NK-92 (cell line): ENCODE measurements around the gene KRTAP10-10.
"Not testable (repeated sequence)": the region's sequence is repeated elsewhere in the genome, so short reads cannot be mapped to it uniquely, and the experiment has no call there.

Source experiments
- DNase-seq: peaks from one replicate; lab custom pipeline; 2025; ENCODE audit not compliant: unreplicated experiment; lab: John Stamatoyannopoulos, UW

The KRTAP10-10 gene

DNA sequence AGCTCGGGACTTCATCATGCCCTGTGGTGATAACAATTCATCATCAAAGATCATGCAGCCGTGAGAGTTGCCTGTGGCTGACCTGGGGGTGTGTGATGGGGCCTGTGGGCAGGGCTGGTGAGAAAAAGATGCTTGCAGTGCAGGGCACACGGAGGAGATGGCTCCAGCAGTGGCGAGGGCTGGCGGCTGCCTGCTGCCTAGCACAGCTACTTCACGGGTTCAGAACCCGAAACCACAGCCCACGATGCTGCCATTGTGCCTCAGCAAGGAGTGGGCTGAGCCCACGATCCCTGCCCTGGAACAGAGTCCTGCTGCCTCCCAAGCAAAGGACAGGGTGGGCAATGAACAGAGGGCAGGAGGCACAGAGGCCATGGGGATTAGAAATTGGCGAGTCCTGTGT is 10.9 kb upstream of the KRTAP10-10 start:
- DNase-seq = no peak

DNA sequence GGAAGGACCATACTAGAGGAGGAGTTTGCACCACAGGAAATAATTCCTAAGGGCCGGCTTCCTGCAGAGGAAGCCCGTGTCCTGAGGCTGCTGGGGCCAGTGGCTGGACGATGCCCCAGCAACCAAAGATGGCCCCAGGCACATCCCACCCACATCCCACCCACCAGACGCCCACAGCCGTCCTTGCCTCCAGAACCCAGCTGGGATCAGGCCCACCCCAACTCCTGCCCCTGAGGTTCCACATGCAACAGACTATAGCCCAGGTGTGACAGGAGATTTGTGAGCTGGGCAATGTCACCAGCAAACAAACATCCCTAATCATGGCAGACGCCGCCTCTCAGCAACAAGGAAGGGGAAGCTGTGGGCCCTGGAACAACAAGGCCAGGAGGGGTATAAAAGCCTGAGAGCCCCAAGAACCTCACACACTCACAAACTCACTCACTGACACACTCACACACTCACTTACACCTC is 10.4 kb upstream of the KRTAP10-10 start, which contains the start of gene KRTAP10-9:
KRTAP10-9 (plus strand) TSS at position 421 of the 471 bp plus-strand sequence. CDS start 79 bp downstream, outside the sequence.
- DNase-seq = no peak

DNA sequence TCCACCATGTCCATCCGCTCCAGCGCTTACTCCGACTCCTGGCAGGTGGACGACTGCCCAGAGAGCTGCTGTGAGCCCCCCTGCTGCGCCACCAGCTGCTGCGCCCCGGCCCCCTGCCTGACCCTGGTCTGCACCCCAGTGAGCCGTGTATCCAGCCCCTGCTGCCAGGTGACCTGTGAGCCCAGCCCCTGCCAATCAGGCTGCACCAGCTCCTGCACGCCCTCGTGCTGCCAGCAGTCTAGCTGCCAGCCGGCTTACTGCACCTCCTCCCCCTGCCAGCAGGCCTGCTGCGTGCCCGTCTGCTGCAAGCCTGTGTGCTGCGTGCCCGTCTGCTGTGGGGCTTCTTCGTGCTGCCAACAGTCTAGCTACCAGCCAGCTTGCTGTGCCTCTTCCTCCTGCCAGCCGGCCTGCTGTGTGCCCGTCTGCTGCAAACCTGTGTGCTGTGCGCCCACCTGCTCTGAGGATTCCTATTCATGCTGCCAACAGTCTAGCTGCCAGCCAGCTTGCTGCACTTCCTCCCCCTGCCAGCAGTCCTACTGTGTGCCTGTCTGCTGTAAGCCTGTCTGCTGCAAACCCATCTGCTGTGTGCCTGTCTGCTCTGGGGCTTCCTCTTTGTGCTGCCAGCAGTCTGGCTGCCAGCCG is 9.9 kb upstream of the KRTAP10-10 start:
- not testable (repeated sequence) for DNase-seq

DNA sequence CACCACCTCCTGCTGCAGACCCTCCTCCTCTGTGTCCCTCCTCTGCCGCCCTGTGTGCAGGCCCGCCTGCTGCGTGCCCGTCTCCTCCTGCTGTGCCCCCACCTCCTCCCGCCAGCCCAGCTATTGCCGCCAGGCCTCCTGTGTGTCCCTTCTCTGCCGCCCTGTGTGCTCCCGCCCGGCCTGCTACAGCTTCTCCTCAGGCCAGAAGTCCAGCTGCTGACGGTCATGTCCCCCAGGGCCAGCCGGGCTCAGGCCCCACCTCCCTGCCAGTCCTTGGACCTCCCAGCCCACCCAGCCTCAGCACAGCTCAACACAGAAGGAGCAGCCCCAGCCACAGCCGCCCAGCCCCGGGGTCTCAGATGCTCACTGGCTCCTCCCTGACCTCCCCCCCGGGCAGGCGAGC is 9.3 kb upstream of the KRTAP10-10 start:
- not testable (repeated sequence) for DNase-seq

DNA sequence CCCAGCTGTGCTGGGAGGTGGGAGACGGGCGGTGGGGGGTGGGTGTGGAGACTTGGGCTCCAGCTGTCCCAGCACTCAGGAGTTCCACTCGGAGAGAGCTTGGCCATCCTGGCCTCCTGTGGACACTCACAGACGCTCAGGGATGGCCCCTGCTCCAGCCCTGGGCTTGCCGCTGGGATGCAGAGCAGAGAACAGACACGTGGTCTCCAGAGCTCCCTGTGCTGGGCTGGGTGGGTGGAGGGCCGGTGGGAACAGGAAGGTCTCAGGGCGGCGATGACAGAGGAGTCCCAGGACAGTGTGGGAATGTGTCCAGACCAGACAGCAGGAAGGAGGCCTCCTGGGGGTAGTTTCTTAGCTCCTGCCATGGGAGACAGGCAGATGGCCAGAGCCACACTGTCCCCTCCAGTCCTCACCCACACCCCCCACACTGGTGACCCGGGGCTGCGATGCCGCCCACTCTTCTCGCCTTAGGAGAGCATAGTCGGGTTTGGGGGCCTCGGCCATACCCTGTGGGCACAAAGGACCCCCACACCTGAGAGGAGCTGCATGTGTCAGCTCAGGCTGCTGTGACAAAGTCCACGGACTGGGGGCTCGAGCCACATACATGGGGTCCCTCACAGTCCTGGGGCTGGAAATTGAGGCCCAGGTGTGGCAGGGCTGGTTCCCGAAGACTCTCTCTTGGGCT is 8.3 kb upstream of the KRTAP10-10 start:
- DNase-seq = no peak

DNA sequence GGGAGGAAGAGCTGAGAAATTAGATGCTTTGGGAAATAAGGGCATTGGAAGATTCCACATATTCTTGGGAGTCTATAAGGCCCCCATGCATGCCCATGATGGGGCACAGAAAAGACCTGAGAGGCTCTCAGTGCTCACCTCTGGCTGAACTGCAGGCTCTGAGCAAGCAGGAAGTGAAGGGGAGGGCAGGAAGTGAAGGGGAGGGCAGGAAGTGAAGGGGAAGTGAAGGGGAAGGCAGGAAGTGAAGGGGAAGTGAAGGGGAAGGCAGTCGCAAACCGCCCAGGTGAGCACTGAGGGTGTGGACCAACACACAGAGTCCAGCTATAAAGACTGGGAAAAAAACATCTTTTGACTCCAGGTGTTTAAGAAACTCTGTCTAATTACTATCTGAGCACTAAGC is 6.7 kb upstream of the KRTAP10-10 start:
- DNase-seq = no peak

DNA sequence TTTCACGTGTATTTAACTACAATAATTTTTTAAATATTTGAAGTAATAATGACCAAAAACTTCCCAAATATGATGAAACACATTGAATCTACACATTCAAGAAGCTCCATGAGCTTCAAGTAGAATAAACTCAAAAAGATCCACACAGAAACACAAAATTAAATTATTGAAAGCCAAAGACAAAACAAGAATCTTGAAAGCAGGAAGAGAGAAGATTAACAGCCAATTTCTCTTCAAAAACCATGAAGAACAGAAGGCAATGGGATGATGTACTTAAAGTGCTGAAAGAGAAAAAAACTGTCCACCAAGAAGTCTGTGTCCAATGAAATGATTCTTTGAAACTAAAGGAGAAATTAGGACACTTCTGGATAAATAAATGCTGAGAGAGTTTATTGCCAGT is 5.1 kb upstream of the KRTAP10-10 start:
- no peak for DNase-seq

DNA sequence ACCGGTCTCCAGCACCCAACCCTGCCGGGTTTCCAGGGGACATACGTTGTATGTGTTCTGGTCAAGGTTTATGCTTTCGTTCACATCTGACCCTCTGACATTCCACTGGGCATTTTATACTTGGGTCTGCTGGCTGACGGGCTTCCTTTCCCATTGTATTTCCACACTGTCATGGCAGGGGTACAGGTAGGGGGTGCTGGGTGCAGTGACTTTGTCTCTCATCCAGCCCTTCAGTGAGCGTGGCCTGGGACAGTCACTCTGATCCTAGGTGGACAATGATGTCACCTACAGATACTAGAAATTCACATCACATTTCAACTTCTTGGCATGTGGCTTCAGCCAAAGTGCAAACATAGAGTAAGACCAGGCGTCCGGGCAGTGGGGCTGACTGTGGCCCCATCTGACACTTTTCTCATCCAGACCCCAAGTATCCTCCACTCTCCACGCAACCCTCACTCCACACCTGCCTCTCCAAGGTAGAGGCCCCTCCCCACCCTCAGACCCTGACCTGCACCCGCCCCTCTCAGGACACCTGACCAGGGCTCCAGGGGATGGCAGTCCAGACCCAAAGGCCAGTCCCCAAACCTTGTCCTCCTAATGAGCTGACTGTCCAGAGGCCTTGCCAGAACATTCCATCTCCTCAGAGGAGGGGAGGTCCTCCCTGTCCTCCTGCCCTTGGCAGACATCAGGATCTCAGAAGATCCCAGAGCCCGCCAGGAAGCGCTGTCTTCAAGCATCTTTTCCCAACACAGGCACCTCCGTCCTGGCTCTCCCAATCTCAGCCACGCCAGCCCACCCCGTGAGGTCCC is 743 bp upstream of the KRTAP10-10 start:
- DNase-seq = no peak

DNA sequence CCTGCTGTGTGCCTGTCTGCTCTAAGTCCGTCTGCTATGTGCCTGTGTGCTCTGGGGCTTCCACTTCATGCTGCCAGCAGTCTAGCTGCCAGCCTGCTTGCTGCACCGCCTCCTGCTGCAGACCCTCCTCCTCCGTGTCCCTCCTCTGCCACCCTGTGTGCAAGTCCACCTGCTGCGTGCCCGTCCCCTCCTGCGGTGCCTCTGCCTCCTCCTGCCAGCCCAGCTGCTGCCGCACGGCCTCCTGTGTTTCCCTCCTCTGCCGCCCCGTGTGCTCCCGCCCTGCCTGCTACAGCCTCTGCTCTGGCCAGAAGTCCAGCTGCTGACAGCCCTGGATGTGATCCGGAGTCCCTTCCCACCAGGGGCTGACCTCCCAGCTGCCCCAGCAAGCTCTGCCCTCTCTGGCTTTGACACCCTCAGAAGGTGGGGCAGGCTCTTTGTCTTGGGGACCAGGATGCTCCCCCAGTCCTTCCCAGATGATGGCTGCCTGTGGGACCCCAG is 744 bp downstream of the KRTAP10-10 start:
- not testable (repeated sequence) for DNase-seq

DNA sequence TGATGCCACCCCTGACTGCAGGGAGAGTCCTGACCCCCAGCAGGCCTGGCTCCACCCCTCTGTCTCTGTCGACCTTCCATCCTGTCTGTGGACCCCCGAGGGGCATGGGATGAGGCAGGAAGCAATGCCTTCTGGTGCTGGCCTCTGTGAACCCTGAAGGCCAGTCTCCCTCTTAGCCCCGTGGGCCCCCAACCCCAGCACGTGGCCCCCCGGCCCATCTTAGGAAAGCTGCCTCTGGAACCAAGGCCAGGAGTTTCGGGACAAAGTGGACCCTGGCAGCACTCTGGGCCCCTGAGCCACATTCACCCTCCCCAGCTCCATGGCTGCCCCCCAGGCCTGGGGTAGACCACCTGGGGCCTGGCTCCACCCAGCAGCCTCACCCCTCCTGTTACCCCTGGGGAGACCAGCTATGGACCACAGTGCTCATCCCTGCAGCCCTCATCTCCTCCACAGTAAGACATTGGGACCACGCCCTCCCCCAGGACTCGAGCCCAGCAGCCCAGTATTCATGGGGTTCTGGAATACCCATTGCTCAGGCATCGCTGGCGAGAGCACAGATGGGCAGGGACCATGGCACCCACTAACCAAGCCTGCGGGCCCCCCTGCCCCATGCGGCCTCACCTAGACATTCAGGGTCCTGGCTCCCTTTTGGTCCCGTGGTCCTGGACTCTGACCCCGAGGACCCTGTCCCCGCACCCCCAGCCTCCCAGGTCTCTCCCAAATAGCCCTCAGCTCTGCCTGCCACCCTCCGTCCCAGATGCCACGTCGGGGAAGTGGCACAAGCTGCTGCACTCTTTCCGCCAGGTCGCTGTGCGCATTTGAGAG is 1.6 kb downstream of the KRTAP10-10 start:
- DNase-seq = not testable (repeated sequence)

DNA sequence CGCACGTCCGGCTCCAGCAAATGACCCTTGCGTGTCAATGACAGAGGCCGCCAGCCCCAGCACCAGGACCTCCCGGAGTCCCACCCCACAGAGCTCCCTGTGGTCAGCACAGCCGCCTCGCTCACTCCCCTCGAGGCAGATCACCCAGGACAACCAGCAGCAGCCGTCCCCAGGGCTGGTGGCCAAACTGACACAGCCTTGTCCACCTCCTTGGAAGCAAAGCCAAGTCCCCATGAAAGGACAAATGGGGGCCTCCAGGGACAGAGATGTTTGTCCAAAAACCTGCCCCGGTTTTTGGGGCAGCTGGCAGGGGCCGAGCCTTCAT is 2.1 kb downstream of the KRTAP10-10 start:
- no peak for DNase-seq

DNA sequence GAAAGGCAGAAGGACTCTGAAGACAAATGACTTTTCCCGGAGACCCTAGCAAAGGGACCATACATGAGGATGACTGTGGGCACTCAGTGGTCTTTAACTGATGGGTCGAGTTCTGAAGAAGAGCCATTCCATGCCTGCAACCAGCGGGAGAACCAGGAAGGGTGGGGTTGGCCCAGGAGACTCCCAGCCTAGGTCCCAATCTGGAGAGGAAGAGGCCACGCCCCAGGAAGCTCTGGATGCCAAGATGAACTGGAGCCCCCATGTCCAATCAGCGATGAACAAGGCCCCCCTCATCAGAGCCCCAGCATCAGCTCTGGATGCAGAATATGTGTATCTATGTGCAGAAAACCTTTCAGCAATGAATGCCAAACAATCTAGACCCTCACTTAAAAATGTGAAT is 3.6 kb downstream of the KRTAP10-10 start:
- DNase-seq = no peak

DNA sequence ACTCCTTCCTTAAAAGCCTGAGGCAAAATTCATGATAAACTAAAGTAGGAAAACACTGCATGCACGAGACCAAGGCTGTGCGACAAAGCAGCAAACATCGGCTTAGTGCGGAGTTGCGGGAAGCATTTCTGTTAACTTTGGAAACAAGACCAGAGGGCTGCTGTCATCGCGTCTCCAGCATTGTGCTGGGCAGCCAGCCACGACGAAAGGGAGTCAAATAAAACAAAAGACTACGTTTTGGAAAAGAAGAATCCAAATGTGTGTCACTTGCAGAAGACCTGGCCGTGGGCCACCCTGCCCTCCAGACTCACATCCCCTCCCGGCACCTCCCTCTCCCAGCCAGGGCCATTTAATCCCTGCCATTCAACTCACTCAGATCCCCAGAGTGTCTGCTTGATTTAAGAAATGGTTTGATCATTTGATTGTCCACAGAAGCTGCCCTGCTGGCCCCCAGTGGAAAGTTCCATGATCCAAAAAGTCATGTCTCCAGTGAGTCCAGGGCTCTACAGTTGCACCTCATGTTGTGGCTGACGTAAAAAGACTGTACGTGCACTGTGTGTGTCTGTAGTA is 6.7 kb downstream of the KRTAP10-10 start:
- DNase-seq = no peak

DNA sequence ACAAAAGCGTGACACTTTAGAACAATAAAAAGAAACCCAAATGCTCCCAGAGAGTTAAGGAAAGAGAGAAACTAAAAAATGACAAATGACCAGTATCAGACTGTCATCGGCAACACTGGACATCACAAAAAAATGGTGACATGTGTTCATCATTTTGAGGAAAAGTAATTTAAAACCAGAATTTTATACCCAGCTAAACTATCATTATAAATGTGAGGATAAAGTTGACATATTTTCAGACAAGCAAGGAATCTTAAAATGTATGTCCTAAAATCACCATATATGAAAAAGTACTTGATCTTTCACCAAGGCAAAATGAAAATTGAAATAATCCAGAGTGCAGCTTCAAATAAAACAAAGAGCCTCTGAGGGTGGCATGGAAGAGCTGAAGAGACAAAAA is 7.7 kb downstream of the KRTAP10-10 start:
- no peak for DNase-seq

DNA sequence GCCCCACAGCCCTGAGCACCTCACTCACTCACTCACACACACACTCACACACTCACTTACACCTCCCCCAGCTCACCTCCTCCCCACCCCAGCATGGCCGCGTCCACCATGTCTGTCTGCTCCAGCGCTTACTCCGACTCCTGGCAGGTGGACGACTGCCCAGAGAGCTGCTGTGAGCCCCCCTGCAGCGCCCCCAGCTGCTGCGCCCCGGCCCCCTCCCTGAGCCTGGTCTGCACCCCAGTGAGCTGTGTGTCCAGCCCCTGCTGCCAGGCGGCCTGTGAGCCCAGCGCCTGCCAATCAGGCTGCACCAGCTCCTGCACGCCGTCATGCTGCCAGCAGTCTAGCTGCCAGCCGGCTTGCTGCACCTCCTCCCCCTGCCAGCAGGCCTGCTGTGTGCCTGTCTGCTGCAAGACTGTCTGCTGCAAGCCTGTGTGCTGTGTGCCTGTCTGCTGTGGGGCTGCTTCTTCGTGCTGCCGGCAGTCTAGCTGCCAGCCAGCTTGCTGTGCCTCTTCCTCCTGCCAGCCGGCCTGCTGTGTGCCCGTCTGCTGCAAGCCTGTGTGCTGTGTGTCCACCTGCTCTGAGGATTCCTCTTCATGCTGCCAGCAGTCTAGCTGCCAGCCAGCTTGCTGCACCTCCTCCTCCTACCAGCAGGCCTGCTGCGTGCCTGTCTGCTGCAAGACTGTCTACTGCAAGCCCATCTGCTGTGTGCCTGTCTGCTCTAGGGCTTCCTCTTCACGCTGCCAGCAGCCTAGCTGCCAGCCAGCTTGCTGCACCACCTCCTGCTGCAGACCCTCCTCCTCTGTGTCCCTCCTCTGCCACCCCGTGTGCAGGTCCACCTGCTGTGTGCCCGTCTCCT is 9.4 kb downstream of the KRTAP10-10 start, which contains the start of gene KRTAP10-11:
KRTAP10-11 (plus strand) TSS at position 49 of the 856 bp plus-strand sequence; CDS start at position 94, 45 bp downstream.
- not testable (repeated sequence) for DNase-seq

DNA sequence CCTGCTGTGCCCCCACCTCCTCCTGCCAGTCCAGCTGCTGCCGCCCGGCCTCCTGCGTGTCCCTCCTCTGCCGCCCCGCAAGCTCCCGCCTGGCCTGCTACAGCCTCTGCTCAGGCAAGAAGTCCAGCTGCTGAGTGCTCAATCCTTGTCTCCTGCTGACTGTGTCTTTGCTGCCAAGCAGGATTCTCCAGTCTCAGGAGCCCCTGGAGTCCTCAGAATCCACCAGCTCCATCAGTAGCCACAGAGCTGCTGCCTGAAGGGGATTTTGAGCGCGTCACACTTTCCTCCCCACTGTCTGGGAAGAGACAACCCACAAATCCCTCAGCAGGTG is 10.0 kb downstream of the KRTAP10-10 start:
- no peak for DNase-seq

DNA sequence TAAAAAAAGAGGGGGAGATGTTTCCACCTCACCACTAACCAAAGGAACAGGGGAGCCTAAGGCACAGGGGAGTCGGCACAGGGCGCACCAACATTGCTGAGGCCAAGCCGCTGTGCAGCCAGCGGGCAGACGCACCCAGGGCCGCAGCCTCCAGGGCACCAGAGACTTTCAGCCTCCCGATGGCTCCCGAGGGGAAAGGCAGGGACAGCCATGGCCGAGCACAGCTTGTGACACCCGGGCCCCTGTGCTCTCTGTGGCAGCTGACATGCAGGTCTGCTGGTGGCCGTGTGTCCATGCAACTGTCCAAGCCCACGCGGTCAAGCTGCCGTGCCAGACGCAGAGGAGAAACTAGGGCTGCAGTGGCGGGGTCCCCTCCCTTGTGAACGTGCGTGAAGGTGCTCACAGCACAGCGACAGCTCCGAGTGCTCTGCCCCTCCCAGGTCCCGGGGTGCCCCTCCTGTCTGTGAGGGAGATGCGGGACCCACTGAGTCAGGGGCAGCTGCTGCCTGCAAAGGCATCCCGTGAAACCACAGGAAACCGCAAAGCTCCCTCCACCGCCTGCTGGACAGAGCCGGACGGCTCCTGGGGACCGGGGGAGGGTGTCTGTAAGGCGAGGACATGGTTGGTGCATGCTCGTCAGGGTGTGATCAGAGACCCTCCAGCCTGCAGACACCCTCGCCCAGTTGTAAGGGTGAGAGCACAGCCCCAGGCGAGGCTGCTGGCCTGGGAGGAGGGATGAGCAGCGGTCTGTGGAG is 11.6 kb downstream of the KRTAP10-10 start:
- no peak for DNase-seq

DNA sequence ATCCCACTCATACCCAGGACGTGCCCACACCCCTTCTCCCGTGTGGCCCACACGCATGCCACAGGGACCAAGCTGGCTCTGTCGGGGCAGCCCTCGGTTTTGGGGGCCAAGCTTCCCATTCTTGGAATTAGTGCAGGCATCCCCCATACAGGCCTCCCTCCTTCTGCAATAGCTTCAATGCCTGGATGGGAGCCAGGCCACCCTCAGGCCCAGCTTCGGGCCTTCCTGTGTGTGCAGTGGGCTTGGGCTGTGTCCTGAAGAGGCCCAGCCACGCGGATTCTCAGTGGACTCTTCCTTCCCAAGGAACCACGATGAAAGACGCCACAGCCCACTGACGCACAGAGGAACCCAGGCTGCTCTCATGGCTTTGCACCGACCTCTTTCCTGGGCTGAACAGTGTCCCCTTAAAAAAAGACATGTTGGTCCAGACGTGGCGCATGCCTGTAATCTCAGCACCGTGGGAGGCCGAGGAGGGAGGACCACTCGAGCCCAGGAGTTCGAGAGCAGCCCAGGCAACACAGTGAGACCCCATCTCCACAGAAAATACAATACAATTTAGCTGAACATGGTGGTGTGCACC is 12.5 kb downstream of the KRTAP10-10 start:
- DNase-seq = no peak
